Measurements from ENCODE around the gene CACNG3.
"Not testable (repeated sequence)": the region's sequence is repeated elsewhere in the genome, so short reads cannot be mapped to it uniquely, and the experiment has no call there.

CACNG3 gene

DNA sequence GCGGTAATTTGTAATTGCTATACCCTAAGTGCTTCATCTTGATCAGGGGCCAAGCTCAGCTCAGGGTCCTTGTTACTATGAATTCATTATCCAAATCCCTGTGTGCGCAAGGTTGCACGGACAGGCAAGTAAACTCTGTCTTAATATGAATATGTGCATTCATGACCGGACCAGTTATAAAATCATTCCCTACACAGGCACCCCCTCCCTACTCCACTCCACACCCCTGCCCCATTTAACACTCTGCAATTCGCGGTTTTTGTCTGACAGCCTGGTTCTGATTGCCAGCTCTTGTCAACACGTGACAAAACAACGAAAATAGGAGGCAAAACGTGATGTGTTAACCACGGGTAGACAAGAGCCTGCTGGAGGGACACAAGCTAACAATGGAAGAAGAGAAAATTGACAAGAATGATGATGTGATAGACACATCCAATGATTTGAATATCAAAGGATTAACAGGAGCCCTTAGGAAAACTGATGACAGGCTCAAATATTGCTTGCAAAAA is 76.5 kb downstream of the CACNG3 start:
- DNase-seq (ENCODE audit: low read depth in 2 of 2) = no peak

DNA sequence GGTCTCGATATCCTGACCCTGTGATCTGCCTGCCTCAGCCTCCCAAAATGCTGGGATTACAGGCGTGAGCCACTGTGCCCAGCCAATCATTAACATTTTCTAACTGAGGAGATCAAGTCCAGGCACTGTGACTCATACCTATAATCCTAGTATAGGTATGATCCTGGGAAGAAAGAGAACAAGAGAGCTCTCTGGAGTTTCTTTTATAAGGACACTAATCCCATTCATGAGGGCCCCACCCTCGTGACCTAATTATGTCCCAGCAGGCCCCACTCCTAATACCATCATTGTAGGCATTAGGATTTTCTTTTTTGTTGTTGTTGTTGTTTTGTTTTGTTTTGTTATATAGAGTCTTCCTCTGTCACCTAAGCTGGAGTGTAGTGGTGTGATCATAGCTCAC is 80.4 kb downstream of the CACNG3 start:
- no peak for DNase-seq (ENCODE audit: low read depth in 2 of 2)

DNA sequence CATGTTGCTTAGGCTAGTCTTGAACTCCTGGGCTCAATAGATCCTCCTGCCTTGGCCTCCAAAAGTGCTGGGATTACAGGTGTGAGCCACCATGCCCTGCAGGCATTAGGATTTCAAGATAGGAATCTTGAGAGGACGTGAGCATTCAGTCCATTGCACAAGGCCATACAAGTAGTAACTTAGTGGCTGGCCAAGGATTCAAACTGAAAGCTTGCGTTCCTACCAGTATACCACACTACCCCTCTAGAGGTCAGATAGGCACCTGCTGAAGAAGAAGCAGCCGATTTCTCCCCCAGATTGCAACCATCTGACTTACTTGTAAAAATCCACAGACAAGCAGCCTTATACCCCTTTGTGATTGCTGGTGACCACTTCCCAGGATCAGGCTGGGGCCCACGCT is 80.9 kb downstream of the CACNG3 start:
- DNase-seq (ENCODE audit: low read depth in 2 of 2) = no peak

DNA sequence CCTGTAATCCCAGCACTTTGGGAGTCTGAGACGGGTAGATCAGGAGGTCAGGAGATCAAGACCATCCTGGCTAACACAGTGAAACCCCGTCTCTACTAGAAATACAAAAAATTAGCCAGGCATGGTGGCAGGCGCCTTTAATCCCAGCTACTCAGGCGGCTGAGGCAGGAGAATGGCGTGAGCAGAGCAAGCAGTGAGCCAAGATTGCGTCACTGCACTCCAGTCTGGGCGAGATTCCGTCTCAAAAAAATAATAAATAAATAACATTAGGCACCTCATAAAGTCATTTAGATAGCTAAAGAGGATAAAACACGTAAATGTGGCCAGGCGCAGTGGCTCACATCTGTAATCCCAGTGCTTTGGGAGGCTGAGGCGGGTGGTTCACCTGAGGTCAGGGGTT is 87.7 kb downstream of the CACNG3 start:
- DNase-seq (ENCODE audit: low read depth in 2 of 2) = not testable (repeated sequence)

DNA sequence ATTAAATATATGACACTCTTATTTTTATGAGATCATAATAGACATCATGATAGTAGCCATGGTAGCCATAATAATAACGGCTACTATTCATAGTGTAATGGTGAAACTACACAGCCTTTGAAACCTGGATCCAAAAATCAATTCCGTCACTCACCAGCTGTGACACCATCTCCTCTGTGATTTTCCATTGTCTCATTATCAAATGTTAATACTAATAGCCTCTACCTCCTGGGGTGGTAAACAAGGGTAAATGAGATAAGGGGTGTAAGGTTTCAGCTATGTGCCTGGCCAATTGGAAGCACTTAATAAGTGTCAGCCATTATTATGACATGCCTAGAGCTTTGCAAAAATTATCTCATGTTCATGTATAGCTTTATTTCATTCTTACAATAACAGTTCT is 88.6 kb downstream of the CACNG3 start:
- DNase-seq (ENCODE audit: low read depth in 2 of 2) = no peak

DNA sequence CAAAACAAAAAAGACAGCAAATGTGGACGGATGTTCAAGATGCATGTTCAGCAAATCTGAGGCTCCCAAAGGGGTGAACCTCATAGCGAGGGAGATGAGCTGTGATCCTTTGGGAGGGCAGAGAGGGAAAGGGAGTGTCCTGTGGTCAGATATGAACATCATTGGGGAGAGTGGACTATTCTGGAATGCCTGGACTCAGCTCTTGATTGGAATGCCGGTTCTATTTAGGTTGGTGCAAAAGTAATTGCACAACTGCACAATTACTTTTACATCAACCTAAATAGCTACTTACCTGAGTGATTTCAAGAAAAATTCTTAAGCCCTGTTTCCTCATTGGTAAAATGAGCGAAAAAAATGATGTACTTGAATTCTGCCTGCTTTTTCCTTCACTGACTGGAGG is 89.6 kb downstream of the CACNG3 start:
- no peak for DNase-seq (ENCODE audit: low read depth in 2 of 2)

DNA sequence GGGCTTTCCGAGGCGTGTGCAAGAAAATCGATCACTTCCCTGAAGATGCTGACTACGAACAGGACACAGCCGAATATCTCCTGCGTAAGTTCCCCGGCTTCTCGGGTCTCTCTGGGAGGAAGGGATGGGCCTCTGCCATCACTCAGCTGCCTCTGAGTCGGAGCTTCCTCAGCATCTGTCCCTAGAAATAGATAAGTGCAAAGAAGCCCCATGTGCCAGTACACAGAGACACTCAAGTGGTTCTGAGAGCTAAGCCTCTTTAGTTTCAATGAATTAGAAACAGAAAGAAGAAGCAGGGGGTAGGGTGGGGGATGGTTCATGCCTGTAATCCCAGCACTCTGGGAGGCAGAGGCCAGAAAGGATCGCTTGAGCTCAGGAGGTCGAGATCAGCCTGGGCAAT is 90.6 kb downstream of the CACNG3 start:
- no peak for DNase-seq (ENCODE audit: low read depth in 2 of 2)

DNA sequence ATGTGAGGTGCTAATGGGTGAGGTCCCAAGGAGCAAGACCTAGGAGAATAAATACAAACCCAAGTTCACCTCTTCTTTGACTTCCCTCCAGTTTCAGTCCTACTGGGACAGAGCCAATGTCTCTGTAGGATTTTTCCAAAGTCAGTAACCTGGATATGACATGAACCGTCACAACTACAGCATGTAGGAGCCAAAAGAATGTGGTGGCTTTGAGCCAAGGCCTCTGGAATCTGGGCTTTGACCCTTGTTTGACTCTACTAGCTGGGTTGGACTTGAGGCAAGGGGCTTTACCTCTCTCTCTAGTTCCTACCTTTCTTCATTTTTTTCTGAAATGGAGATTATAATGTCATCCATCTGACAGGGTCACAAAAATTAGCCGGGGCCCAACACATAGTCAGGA is 91.4 kb downstream of the CACNG3 start:
- DNase-seq (ENCODE audit: low read depth in 2 of 2) = no peak

DNA sequence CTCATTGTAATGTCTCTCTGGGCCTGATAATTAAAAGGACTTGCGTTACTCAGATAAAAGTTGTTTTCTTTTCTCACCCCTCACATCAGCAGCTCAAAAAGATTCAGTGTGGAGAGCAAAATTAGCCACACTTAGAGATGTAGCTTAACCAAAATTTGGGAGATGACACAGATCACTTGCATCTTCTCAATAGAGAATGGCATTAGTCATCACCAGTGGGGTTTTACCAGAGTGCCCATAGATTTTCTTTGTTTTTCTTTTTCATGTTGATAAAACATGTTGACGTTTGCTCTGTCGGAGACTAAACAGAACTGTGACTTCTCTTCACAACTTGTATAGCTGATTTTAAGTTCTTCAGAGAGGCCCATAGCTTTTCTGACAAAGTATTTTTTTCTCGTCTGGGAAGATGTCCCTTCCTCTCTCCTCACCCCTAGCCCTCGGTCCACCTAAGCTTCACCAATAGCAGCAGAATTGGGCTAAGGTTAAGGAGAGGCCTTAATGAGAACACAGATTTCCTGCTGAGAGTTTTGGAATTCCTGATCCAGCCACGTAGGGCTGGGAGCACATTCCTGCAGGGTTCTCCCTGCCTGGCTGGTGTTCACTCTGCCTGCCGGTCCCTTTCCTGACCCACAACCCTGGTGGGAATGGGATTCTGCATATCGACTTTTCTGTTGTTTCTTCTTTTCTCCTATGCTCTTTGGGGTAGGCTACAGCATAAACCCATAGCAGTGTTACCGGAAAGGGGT is 92.6 kb downstream of the CACNG3 start:
- DNase-seq (ENCODE audit: low read depth in 2 of 2) = no peak

DNA sequence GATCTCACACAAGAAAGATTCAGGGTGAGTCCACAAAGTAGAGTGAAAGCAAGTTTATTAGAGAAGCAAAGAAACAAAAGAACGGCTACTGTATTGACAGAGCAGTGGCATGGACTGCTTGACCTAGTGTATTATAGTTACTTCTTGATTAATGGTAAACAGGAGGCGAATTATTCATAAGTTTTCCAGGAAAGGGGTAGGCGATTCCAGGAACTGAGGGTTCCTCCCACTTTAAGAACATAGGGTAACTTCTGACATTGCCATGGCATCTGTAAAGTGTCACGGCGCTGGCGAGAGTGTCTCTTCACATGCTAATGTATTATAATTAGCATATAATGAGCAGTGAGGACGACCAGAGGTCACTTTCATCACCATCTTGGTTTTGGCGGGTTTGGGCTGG is 93.2 kb downstream of the CACNG3 start:
- no peak for DNase-seq (ENCODE audit: low read depth in 2 of 2)

DNA sequence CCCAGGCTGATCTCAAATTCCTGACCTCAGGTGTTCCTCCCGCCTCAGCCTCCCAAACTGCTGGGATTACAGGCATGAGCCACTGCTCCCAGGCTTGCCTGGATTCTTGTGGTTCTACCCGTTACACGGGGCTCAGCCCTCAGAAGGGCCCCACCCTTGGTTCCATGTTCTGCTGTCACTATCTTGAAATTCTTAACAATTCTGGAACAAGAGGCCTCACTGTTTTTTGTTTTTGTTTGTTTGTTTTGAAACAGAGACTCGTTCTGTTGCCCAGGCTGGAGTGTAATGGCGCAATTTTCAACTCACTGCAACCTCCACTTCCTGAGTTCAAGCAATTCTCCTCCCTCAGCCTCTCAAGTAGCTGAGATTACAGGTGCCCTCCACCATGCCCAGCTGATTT is 96.6 kb downstream of the CACNG3 start:
- DNase-seq (ENCODE audit: low read depth in 2 of 2) = no peak

DNA sequence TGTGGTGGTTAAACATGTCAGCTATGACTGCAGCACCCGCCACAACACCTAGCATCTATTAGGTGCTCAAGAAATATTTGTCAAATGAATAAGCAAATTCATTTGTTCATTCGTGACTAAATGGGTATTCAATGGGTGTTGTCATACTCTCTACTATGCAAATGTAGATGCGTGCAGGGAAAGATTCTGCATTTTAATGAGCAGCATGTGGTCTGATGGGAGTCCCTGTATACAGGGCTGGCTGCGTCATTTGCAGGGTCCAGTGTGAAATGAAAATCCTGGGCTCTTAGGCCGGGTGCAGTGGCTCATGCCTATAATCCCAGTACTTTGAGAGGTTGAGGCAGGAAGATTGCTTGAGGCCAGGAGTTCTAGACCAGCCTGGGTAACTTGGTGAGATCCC is 97.5 kb downstream of the CACNG3 start:
- DNase-seq (ENCODE audit: low read depth in 2 of 2) = no peak

DNA sequence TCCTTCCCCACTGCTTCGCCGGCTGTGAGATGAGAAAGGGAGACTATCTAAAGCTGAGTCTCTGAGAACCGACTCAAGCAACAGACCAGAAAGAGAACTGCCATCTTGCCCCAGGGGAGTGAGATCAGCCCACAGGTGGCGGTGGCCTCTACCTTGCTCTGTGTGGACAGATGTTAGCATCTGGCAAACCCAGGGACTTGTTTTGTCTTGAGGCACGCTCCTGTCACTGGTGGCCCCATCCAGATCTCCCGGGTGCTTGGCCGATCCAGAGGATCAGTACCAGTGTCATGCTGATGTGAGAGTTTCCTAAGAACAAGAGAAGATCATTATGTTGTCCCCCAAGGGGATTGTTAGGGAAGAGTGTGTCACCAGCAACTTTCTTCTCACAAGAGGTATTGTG is 101.4 kb downstream of the CACNG3 start:
- no peak for DNase-seq (ENCODE audit: low read depth in 2 of 2)

DNA sequence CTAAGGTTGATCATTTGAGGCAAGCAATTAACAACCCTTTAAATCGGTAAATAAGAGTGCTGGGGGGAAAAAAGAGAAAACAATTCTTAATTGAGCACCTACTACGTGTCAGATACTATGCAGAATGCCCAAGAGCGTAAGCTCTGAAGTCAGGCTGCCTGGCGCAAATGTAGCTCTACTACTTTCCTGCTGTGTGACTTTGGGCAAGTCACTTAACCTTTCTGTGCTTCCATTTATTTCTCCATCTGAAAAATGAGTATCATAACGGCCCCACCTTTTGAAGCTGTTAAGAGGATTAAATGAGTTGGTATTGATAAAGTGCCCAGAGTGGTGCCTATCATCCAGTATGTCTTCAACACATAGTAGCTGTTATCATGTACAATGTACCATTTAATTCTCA is 102.0 kb downstream of the CACNG3 start:
- DNase-seq (ENCODE audit: low read depth in 2 of 2) = no peak

DNA sequence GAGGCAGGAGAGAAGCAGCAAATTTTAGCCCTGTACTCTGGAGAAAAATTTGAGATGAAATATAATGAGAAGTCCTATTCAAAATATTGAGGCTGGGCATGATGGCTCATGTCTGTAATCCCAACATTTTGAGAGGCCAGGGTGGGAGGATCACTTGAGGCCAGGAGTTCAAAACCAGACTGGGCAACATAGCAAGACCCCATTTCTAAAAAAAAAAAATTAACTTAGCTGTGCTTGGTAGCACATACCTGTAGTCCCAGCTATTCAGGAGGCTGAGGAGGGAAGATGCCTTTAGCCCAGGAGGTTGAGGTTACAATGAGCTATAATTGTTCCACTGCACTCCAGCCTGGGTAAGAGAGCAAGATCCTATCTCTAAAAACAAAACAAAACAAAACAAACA is 103.4 kb downstream of the CACNG3 start:
- no peak for DNase-seq (ENCODE audit: low read depth in 2 of 2)

DNA sequence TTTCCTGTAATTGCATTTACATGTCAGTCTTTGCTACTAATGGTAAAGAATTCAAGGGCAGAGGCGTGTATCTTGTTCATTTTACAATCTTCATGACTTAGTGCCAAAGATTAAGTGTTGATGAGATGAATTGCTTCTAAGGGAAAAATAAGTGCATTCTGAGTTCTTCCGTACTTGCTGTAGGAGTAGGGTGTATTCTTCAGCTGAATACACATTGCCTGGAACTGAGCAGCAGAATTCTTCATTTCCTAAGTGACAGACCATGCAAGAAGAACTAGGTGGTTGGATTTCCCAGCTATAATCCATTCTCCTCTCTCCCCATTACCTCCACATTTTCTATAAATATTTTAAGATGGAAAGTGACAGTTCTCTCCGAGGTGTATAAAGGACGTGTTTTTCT is 104.8 kb downstream of the CACNG3 start:
- no peak for DNase-seq (ENCODE audit: low read depth in 2 of 2)

DNA sequence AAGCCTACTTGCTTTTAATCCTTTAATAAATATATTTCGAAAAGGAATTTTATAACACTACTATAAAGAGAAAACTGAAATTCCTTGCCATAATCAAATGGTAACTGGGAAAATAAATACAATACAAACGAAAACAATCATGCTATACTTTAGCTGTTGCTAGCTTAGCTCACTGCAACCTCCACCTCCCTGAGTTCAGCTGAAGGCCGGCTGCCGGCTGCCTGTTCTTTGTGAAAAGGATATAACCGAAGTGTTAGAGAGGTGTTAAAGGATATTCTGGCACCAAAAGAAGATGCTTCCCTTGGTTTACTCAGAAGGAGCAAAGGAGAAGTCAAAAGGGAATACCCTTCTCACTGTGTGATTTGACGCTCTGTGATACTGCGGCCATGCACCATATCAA is 108.5 kb downstream of the CACNG3 start:
- no peak for DNase-seq (ENCODE audit: low read depth in 2 of 2)

DNA sequence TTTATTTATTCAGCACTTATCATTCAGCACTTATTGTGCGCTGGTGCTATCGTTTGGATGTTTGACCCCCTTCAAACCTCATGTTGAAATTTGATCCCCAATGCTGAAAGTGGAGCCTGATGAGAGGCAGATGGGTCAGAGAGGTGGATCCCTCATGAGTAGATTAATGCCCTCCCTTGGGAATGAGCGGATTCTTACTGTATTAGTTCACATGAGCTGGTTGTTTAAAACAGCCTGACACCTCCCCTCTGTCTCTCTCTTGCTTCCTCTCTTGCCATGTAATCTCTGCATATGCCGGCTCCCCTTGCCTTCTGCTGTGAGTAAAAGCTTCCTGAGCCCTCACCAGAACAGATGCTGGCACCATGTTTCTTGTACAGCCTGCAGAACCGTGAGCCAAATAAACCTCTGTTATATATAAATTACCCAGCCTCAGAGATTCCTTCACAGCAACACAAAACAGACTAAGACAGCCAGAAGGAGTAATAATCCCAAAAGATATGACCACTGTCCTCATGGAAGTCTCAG is 111.1 kb downstream of the CACNG3 start:
- DNase-seq (ENCODE audit: low read depth in 2 of 2) = no peak

DNA sequence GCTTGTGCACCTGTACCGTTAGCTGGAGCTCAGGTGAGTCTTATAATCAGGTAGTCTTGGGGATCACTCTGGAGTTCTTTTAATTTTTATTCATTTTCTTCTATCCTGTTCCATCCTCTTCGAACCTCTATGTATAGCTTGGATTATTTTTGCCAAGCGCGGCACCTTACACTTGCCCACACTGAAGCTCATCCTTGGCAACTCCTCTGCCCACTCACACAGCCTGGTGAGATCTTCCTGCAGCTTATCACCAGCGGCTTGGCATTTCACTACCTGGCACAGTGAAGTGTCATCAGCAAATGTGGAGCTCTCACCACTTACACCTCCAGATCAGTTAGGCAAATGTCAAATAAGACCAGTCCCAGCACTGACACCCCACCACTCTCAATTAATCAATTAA is 116.7 kb downstream of the CACNG3 start:
- no peak for DNase-seq (ENCODE audit: low read depth in 2 of 2)

DNA sequence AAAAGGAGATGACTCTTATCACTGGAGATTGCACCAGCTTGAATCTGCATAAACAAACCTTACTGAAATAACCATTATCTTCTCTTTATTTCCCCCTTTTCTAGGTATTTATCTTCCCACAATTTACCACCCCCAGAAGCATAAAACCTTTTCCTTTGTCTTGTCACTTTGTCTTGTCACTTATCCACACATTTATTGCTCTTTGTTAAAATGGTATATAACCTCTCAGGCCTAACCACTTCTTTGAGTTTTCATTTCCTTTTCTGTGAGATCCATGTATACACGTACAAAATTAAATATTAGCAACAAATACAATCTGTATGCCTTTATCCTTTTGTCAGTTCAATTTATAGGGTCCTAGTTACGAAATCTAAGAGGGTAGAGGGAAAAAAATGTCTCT is 122.9 kb downstream of the CACNG3 start:
- DNase-seq (ENCODE audit: low read depth in 2 of 2) = no peak

DNA sequence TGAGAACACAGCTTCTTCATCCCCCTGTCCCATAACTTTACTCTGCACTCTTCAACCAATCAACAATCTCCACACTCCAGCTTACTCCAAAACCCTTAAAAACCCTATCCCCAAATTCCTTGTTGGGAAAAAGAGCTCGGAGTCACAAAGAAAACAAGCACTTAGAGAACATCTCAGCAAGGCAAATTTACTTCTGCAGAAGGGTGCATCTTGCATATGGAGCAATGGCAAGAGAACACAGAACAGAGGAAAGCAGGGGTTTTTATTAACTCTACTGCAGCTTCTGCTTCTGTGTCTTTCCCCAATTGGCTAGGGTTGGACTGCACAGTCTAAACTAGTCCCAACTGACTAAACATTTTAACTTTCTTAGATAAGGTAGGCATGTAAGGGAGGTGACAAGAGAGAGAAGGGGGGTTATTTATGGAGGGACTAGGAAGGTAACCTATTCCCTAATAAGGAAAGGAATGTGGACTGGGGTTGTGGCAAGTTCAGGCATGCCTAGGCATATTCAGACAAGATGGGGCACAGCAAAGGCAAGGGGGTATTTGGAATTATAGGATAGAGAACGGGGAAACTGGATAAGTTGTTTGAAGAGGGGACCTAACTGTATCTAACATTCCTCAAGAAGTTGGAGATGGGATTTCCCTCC is 125.5 kb downstream of the CACNG3 start:
- DNase-seq (ENCODE audit: low read depth in 2 of 2) = no peak

DNA sequence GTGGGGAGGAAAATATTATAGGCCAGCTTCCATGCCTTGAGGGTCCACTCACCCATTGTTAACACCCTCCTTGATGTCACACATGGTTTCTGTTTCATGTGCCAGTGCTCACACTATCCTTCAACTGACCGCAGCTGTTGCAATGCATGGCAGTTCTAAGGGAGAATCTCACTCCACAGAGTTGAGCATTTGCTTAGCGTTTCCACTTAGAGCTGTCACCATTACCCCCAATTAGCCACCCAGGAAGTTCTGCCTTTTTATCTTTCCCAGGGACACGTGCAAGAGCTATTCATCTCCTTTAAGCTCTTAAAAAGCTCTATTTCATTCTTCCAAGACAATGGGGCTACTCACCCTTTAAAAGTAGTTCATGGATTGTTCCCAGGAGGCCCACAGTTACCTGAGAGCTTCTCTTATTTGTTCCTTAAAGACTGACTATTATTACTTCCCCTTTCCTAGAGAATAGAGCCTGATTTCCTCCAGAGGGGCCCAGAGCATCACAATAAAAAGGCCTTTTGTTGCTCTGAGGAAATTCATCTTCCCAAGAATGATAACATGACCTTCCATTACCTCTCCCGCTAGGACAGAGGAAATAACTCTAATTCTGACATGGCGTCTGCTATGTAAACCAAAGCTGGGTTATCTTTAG is 126.8 kb downstream of the CACNG3 start:
- DNase-seq (ENCODE audit: low read depth in 2 of 2) = no peak

DNA sequence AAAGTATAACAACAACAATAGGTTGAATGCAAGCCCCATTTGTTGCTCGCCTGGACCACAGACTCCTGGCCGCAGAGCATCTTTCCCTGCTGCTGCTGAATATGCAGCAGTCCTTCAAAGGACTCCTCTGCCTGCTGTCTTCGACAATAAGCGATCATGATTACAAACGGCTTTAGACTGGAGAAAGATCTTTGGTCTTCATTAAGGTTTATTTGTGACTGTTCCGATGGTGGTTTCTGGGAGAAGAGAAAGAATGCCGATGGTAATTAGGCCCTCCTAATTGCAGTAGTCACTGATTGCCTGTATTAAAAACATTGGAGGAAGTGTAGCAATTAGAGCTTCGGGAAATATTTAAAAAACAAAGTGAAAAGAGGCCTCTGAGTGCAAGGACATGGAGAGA is 138.2 kb downstream of the CACNG3 start:
- DNase-seq (ENCODE audit: low read depth in 2 of 2) = no peak
